ENCODE results near the gene MTMR12. TPM values are rescaled to one million over a fixed set of nuclear protein-coding genes. Genes with fewer than 3 reads are reported as not detected.
A peak's percentile ranks its signal among the peaks of the same experiment; 100 is the strongest.
"Not testable (repeated sequence)": the region's sequence is repeated elsewhere in the genome, so short reads cannot be mapped to it uniquely, and the experiment has no call there.

The MTMR12 gene
- total RNA-seq, 1 experiment from 2014 or later: 23.8 TPM

- in situ Hi-C loops (cut with HindIII; ENCODE audit: low sequenced_read_pairs): not testable (repeated sequence)
Measured at GRCh38 chr5:32281378-32282133, 31.2 kb downstream of the MTMR12 start.

GRCh38 chr5:32280656-32281081 is 32.1 kb downstream of the MTMR12 start:
- in situ Hi-C loops (cut with HindIII; ENCODE audit: low sequenced_read_pairs): no loop called here

More at GRCh38 chr5:32281378-32282133, 31.2 kb downstream of the MTMR12 start:
- not testable (repeated sequence) for DNase-seq (ENCODE audit: low spot score)

GRCh38 chr5:32279786-32280185 is 33.0 kb downstream of the MTMR12 start:
- in situ Hi-C loops (cut with HindIII; ENCODE audit: low sequenced_read_pairs): no loop called here

More at GRCh38 chr5:32280656-32281081, 32.1 kb downstream of the MTMR12 start:
- no peak for DNase-seq (ENCODE audit: low spot score)

GRCh38 chr5:32279223-32279622 is 33.5 kb downstream of the MTMR12 start:
- in situ Hi-C loops (cut with HindIII; ENCODE audit: low sequenced_read_pairs): no loop called here
- DNase-seq (ENCODE audit: low spot score): no peak

More at GRCh38 chr5:32279786-32280185, 33.0 kb downstream of the MTMR12 start:
- no peak for DNase-seq (ENCODE audit: low spot score)

- in situ Hi-C loops (cut with HindIII; ENCODE audit: low sequenced_read_pairs): no loop called here
Measured at GRCh38 chr5:32278406-32278805, 34.3 kb downstream of the MTMR12 start.

GRCh38 chr5:32277798-32278197 is 34.9 kb downstream of the MTMR12 start:
- no peak for DNase-seq (ENCODE audit: low spot score)
- in situ Hi-C loops (cut with HindIII; ENCODE audit: low sequenced_read_pairs): no loop called here

More at GRCh38 chr5:32278406-32278805, 34.3 kb downstream of the MTMR12 start:
- DNase-seq (ENCODE audit: low spot score): no peak

- in situ Hi-C loops (cut with HindIII; ENCODE audit: low sequenced_read_pairs): no loop called here
- DNase-seq (ENCODE audit: low spot score): no peak
Measured at GRCh38 chr5:32276173-32276853, 36.4 kb downstream of the MTMR12 start.

GRCh38 chr5:32275396-32275741 is 37.4 kb downstream of the MTMR12 start:
- DNase-seq (ENCODE audit: low spot score): no peak
- in situ Hi-C loops (cut with HindIII; ENCODE audit: low sequenced_read_pairs): no loop called here

GRCh38 chr5:32274548-32275395 is 38.0 kb downstream of the MTMR12 start:
- in situ Hi-C loops (cut with HindIII; ENCODE audit: low sequenced_read_pairs): no loop called here
- no peak for DNase-seq (ENCODE audit: low spot score)

GRCh38 chr5:32273821-32274220 is 38.9 kb downstream of the MTMR12 start:
- no peak for DNase-seq (ENCODE audit: low spot score)
- in situ Hi-C loops (cut with HindIII; ENCODE audit: low sequenced_read_pairs): no loop called here

GRCh38 chr5:32272746-32273145 is 40.0 kb downstream of the MTMR12 start:
- DNase-seq (ENCODE audit: low spot score): peak; percentile 97
- in situ Hi-C loops (cut with HindIII; ENCODE audit: low sequenced_read_pairs): no loop called here

GRCh38 chr5:32270946-32271345 is 41.8 kb downstream of the MTMR12 start:
- in situ Hi-C loops (cut with HindIII; ENCODE audit: low sequenced_read_pairs): no loop called here
- peak; percentile 69 for DNase-seq (ENCODE audit: low spot score)

GRCh38 chr5:32270178-32270577 is 42.6 kb downstream of the MTMR12 start:
- DNase-seq (ENCODE audit: low spot score): no peak
- in situ Hi-C loops (cut with HindIII; ENCODE audit: low sequenced_read_pairs): no loop called here

GRCh38 chr5:32265902-32266301 is 46.8 kb downstream of the MTMR12 start:
- in situ Hi-C loops (cut with HindIII; ENCODE audit: low sequenced_read_pairs): no loop called here
- no peak for DNase-seq (ENCODE audit: low spot score)

- in situ Hi-C loops (cut with HindIII; ENCODE audit: low sequenced_read_pairs): no loop called here
- DNase-seq (ENCODE audit: low spot score): peak; percentile 98
Measured at GRCh38 chr5:32264957-32265572, 47.7 kb downstream of the MTMR12 start.

- in situ Hi-C loops (cut with HindIII; ENCODE audit: low sequenced_read_pairs): no loop called here
- DNase-seq (ENCODE audit: low spot score): no peak
Measured at GRCh38 chr5:32263684-32264083, 49.1 kb downstream of the MTMR12 start.

- in situ Hi-C loops (cut with HindIII; ENCODE audit: low sequenced_read_pairs): no loop called here
Measured at GRCh38 chr5:32261198-32261597, 51.5 kb downstream of the MTMR12 start.

GRCh38 chr5:32259033-32259432 is 53.7 kb downstream of the MTMR12 start:
- peak; percentile 17 for DNase-seq (ENCODE audit: low spot score)
- in situ Hi-C loops (cut with HindIII; ENCODE audit: low sequenced_read_pairs): no loop called here

More at GRCh38 chr5:32261198-32261597, 51.5 kb downstream of the MTMR12 start:
- no peak for DNase-seq (ENCODE audit: low spot score)

- DNase-seq (ENCODE audit: low spot score): peak; percentile 36
- in situ Hi-C loops (cut with HindIII; ENCODE audit: low sequenced_read_pairs): no loop called here
Measured at GRCh38 chr5:32258424-32258823, 54.3 kb downstream of the MTMR12 start.
